ENCODE results near the gene RAPGEF4. TPM values are rescaled to one million over a fixed set of nuclear protein-coding genes. Genes with fewer than 3 reads are reported as not detected.

Gene RAPGEF4
- total and polyA plus RNA-seq, 2 donors (not counting 1 experiment from before 2014, with no cell fraction given) = 0.22 to 0.30 TPM

- intact Hi-C loops (cut with micrococcal nuclease) = no loop called here
- no peaks in the 10 kb centered on the region for H3K9me3 Mint-ChIP-seq (ENCODE audit: insufficient read depth)
- WGBS (ENCODE audit: insufficient coverage) = no CpG with 5 or more reads among the region's 1 CpG
These were observed 148.7 kb downstream of the RAPGEF4 start for GRCh38 chr2:172884336-172884735.

GRCh38 chr2:172885996-172886395 is 150.4 kb downstream of the RAPGEF4 start:
- Histone ChIP-seq H3K27ac (ENCODE audit: low read length in 2 of 2) (no peak overlapping the region), H3K4me1 (ENCODE audit: control insufficient read depth in 2 of 2, insufficient read depth in 2 of 2, low read length in 2 of 2) (no peaks in the 10 kb centered on the region), H3K9ac (ENCODE audit: low read length) (no peak overlapping the region), H2AFZ (ENCODE audit: insufficient read depth, low read depth, low read length, poor library complexity, severe bottlenecking) (no peak overlapping the region), H4K20me1 (ENCODE audit: control insufficient read depth, insufficient read depth, low read length, poor library complexity, severe bottlenecking) (no peaks in the 10 kb centered on the region), H3K9me3 (ENCODE audit: control extremely low read depth in 1 of 3, control insufficient read depth in 2 of 3, insufficient read depth in 1 of 3, low read length in 2 of 3) (no peaks in the 10 kb centered on the region), H3K79me2 (ENCODE audit: control insufficient read depth, insufficient read depth, low read length) (no peaks in the 10 kb centered on the region), H3K4me2 (replicated peaks; ENCODE audit: low read depth, low read length, poor library complexity, severe bottlenecking) (no peak overlapping the region), H3K4me3 (ENCODE audit: control extremely low read depth in 1 of 5, extremely low read depth in 1 of 5, insufficient read depth in 1 of 5, low read depth in 2 of 5, low read length in 4 of 5) (no peak overlapping the region), H3K36me3 (replicated peaks in 1 of 2; ENCODE audit: control extremely low read depth in 1 of 2, control insufficient read depth in 1 of 2, extremely low read depth in 1 of 2, insufficient read depth in 2 of 2, low read length in 1 of 2) (no peaks in the 10 kb centered on the region), H3K27me3 (replicated peaks in 1 of 4; ENCODE audit: control extremely low read depth in 1 of 4, control insufficient read depth in 3 of 4, insufficient read depth in 4 of 4, low read length in 3 of 4) (peaks cover 0 to 2% (median 0%) of the 10 kb centered on the region in 4 experiments)
- CTCF ChIA-PET = no interaction called here
- Mint-ChIP-seq H3K27ac (no peak overlapping the region), H3K9me3 (ENCODE audit: insufficient read depth) (no peaks in the 10 kb centered on the region), H3K4me3 (no peak overlapping the region), H3K27me3 (peaks cover 18% of the 10 kb centered on the region), H3K4me1 (no peaks in the 10 kb centered on the region)
- ATAC-seq (ENCODE audit: low read depth) = no peak
- TF ChIP-seq EZH2 (IDR thresholded peaks at IDR 0.05; ENCODE audit: borderline replicate concordance, insufficient read depth, low read depth, low read length, poor library complexity, severe bottlenecking) (no peak), CTCF (IDR thresholded peaks at IDR 0.05) (no peak)
- WGBS (ENCODE audit: insufficient coverage) = 100% methylated on average over 3 of the region's 3 CpGs
- DNase-seq = no peak
- intact Hi-C loops (cut with micrococcal nuclease) = no loop called here
- POLR2A ChIA-PET = no interaction called here

More at GRCh38 chr2:172884336-172884735, 148.7 kb downstream of the RAPGEF4 start:
- peaks cover 0 to 1% (median 0%) of the 10 kb centered on the region in 3 donors for H3K9me3 ChIP-seq (ENCODE audit: control extremely low read depth in 1 of 3, control insufficient read depth in 2 of 3, insufficient read depth in 1 of 3, low read length in 2 of 3)
- H3K27ac ChIP-seq (ENCODE audit: low read length in 2 of 2) = no peak overlapping the region
- Mint-ChIP-seq H3K4me3 (no peak overlapping the region), H3K4me1 (no peaks in the 10 kb centered on the region), H3K27ac (no peak overlapping the region), H3K27me3 (peaks cover 15% of the 10 kb centered on the region)
- DNase-seq (no peak), ATAC-seq (ENCODE audit: low read depth) (no peak)
- no peaks in the 10 kb centered on the region for H4K20me1 ChIP-seq (ENCODE audit: control insufficient read depth, insufficient read depth, low read length, poor library complexity, severe bottlenecking)
- no peaks in the 10 kb centered on the region for H3K36me3 ChIP-seq (replicated peaks in 1 of 2; ENCODE audit: control extremely low read depth in 1 of 2, control insufficient read depth in 1 of 2, extremely low read depth in 1 of 2, insufficient read depth in 2 of 2, low read length in 1 of 2)
- ChIA-PET CTCF (no interaction called here), POLR2A (no interaction called here)
- H3K79me2 ChIP-seq (ENCODE audit: control insufficient read depth, insufficient read depth, low read length) = no peaks in the 10 kb centered on the region
- no peak overlapping the region for H3K9ac ChIP-seq (ENCODE audit: low read length)
- no peaks in the 10 kb centered on the region for H3K4me1 ChIP-seq (ENCODE audit: control insufficient read depth in 2 of 2, insufficient read depth in 2 of 2, low read length in 2 of 2)
- H3K4me2 ChIP-seq (replicated peaks; ENCODE audit: low read depth, low read length, poor library complexity, severe bottlenecking) = no peak overlapping the region
- no peak overlapping the region for H3K4me3 ChIP-seq (ENCODE audit: control extremely low read depth in 1 of 5, extremely low read depth in 1 of 5, insufficient read depth in 1 of 5, low read depth in 2 of 5, low read length in 4 of 5)
- no peak overlapping the region for H2AFZ ChIP-seq (ENCODE audit: insufficient read depth, low read depth, low read length, poor library complexity, severe bottlenecking)
- H3K27me3 ChIP-seq (replicated peaks in 1 of 4; ENCODE audit: control extremely low read depth in 1 of 4, control insufficient read depth in 3 of 4, insufficient read depth in 4 of 4, low read length in 3 of 4) = peaks cover 0 to 2% (median 0%) of the 10 kb centered on the region in 4 experiments
- TF ChIP-seq CTCF (IDR thresholded peaks at IDR 0.05) (no peak), EZH2 (IDR thresholded peaks at IDR 0.05; ENCODE audit: borderline replicate concordance, insufficient read depth, low read depth, low read length, poor library complexity, severe bottlenecking) (no peak)

All from B cell (primary cell).